Testis (tissue), 3 donors: ENCODE data around the gene ARHGEF3. TPM values are rescaled to one million over a fixed set of nuclear protein-coding genes. Genes with fewer than 3 reads are reported as not detected.

Experiments used
- DNase-seq: peaks from one replicate; pipeline ENCODE4 v3.0.0-alpha.2; 2019
- H3K27ac ChIP-seq, 2 donors: fragments of 200-600 bp; sonication (generic); one replicate each; pipeline ENCODE4 v1.5.1; 2019
- H3K27me3 ChIP-seq: fragments of 200-600 bp; sonication (generic); one replicate; pipeline ENCODE4 v1.5.1; 2019
- H3K36me3 ChIP-seq: fragments of 200-600 bp; sonication (generic); one replicate; pipeline ENCODE4 v1.5.1; 2017; ENCODE audit warnings: low read depth; ENCODE audit errors: missing control alignments
- H3K4me1 ChIP-seq: fragments of 200-600 bp; sonication (generic); one replicate; pipeline ENCODE4 v1.5.1; 2019
- H3K4me3 ChIP-seq, 2 donors: fragments of 200-600 bp; sonication (generic); one replicate each; pipeline ENCODE4 v1.5.1; 2017 to 2019
- H3K9me3 ChIP-seq: fragments of 200-600 bp; sonication (generic); one replicate; pipeline ENCODE4 v1.5.1; 2017
- CTCF ChIP-seq, 3 experiments: fragments of 450-650 bp in 2 of 3; fragments of 200-600 bp in 1 of 3; sonication (generic) in 1 of 3; IDR thresholded peaks; one replicate each; pipeline ENCODE4 v1.5.1; 2016 to 2019; ENCODE audit warnings: antibody characterized with exemption in 3 of 3, mild to moderate bottlenecking in 2 of 3, moderate library complexity in 1 of 3
- POLR2A ChIP-seq: fragments of 450-650 bp; IDR thresholded peaks from one replicate; pipeline ENCODE4 v1.6.1; 2017; ENCODE audit warnings: antibody characterized with exemption, mild to moderate bottlenecking, moderate library complexity
- WGBS, 2 donors: methylation state at CpG; one replicate each; pipeline ENCODE4 v1.1.5; 2018; 5-methylcytosine and 5-hydroxymethylcytosine counted together
- intact Hi-C: fragments of 100-400 bp; cut with DNase I; formaldehyde crosslinking; loops from one replicate; pipeline ENCODE4 v1.15.1; 2023; ENCODE audit warnings: low total_unique reads
- polyA plus RNA-seq: library from polyadenylated mRNA; stranded (reverse); fragments of 350-450 nt; fragmentation: Illumina TruSeq; extraction: RNeasy Lipid Tissue Mini Kit (QIAGEN cat#74804); gene quantifications from one replicate; pipeline ENCODE4 v1.2.3, GENCODE V29; 2014; ENCODE audit warnings: low read depth, low replicate concordance; ENCODE audit not compliant: insufficient read depth
- total RNA-seq, 2 donors: library from RNA; depleted of rRNA; stranded (reverse); fragments of >200 nt; gene quantifications; one replicate each; pipeline ENCODE4 v1.2.3, GENCODE V29; 2016

The ARHGEF3 gene
- total and polyA plus RNA-seq, 3 donors from 2014 or later: 43.1 to 72.2 (median 55.1) TPM

- Histone ChIP-seq H3K36me3 (no peaks in the 10 kb centered on the region), H3K9me3 (no peaks in the 10 kb centered on the region), H3K4me1 (peaks cover 18% of the 10 kb centered on the region), H3K27ac (no peak overlapping the region), H3K27me3 (no peaks in the 10 kb centered on the region), H3K4me3 (no peak overlapping the region)
- no peak for DNase-seq
- 43% methylated on average over 4 of the region's 4 CpGs for WGBS, 2 donors
- intact Hi-C loops: no loop called here
- TF ChIP-seq CTCF (IDR thresholded peaks at IDR 0.05): no peak
- TF ChIP-seq POLR2A: no peak
Measured at GRCh38 chr3:56823984-56824703, 22.4 kb upstream of the ARHGEF3 start.

GRCh38 chr3:56823421-56823926, 21.7 kb upstream of the ARHGEF3 start:
- no peak overlapping the region for H3K4me3 ChIP-seq
- TF ChIP-seq CTCF (IDR thresholded peaks at IDR 0.05) (no peak), POLR2A (no peak)
- H3K27ac ChIP-seq: no peak overlapping the region
- H3K27me3 ChIP-seq: no peaks in the 10 kb centered on the region
- H3K9me3 ChIP-seq: no peaks in the 10 kb centered on the region
- no peaks in the 10 kb centered on the region for H3K36me3 ChIP-seq
- H3K4me1 ChIP-seq: peaks cover 18% of the 10 kb centered on the region
- intact Hi-C loops: no loop called here
- no peak for DNase-seq

GRCh38 chr3:56822501-56822900, 20.8 kb upstream of the ARHGEF3 start:
- no peaks in the 10 kb centered on the region for H3K9me3 ChIP-seq
- H3K36me3 ChIP-seq: no peaks in the 10 kb centered on the region
- intact Hi-C loops: no loop called here
- no peaks in the 10 kb centered on the region for H3K27me3 ChIP-seq
- H3K4me1 ChIP-seq: peaks cover 21% of the 10 kb centered on the region
- H3K27ac ChIP-seq: no peak overlapping the region
- 88 to 89% methylated on average over 7 of the region's 7 CpGs for WGBS, 2 donors
- TF ChIP-seq POLR2A: no peak
- TF ChIP-seq CTCF (IDR thresholded peaks at IDR 0.05): no peak
- H3K4me3 ChIP-seq: no peak overlapping the region
- no peak for DNase-seq

GRCh38 chr3:56819016-56819809, 17.5 kb upstream of the ARHGEF3 start:
- H3K4me3 ChIP-seq: no peak overlapping the region
- H3K9me3 ChIP-seq: no peaks in the 10 kb centered on the region
- intact Hi-C loops: no loop called here
- no peaks in the 10 kb centered on the region for H3K27me3 ChIP-seq
- WGBS, 2 donors: 79 to 87% methylated on average over 2 of the region's 2 CpGs
- H3K4me1 ChIP-seq: peaks cover 14% of the 10 kb centered on the region
- no peak for DNase-seq
- H3K36me3 ChIP-seq: no peaks in the 10 kb centered on the region
- no peak overlapping the region for H3K27ac ChIP-seq
- no peak for TF ChIP-seq POLR2A
- TF ChIP-seq CTCF (IDR thresholded peaks at IDR 0.05): no peak
